ENCODE data around the gene AIF1L.

The AIF1L gene

DNA sequence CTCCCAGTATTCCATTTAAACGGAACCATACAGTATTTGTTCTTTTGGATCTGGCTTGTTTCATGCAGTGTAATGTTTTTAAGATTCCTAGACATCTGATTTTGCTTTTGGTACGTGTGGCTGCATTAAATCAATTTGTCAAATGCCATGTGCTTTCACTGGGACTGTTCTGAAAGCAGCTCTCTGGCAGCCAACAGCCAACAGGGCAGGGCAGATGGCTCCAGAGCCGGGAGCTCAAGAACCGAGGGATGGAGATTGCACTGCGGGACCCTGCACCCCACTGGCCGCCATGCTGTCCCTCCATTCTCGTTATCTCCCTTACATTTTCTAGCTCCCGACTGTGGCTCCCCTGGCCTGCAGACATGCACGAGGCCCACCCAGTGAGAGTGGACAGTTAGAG lies 33.4 kb upstream of the AIF1L start:
- WGBS (ENCODE audit: extremely low coverage, insufficient coverage, low lambda C conversion rate): no CpG with 5 or more reads among the region's 9 CpGs
- no peak overlapping the region for H3K27ac ChIP-seq (ENCODE audit: low read depth, low read length)
- no peaks in the 10 kb centered on the region for H3K27me3 ChIP-seq (ENCODE audit: insufficient read depth, low read length, poor library complexity)
- no peak overlapping the region for H3K23ac ChIP-seq (ENCODE audit: low read length)
- H3K4ac ChIP-seq (ENCODE audit: low read depth, low read length): no peak overlapping the region
- H3K4me3 ChIP-seq (ENCODE audit: low read length): no peak overlapping the region
- H2BK120ac ChIP-seq (ENCODE audit: low read depth, low read length): no peak overlapping the region
- DNase-seq: no peak
- H3K36me3 ChIP-seq (ENCODE audit: control insufficient read depth, insufficient read depth, low read length): peaks cover 4% of the 10 kb centered on the region
- no peak overlapping the region for H3K18ac ChIP-seq (ENCODE audit: low read length)
- no peak overlapping the region for H3K9ac ChIP-seq (ENCODE audit: low read length)
- no peak overlapping the region for H4K5ac ChIP-seq (ENCODE audit: low read length)
- H2BK5ac ChIP-seq (ENCODE audit: low read length): no peak overlapping the region
- H2BK15ac ChIP-seq (replicated peaks; ENCODE audit: low read depth): no peak overlapping the region
- no peaks in the 10 kb centered on the region for H3K79me2 ChIP-seq (ENCODE audit: control insufficient read depth, insufficient read depth, low read length)
- no peak overlapping the region for H2AK5ac ChIP-seq (ENCODE audit: low read length)
- H3K79me1 ChIP-seq (ENCODE audit: low read length): no peaks in the 10 kb centered on the region
- no peak overlapping the region for H3K4me2 ChIP-seq (ENCODE audit: low read length)
- no peaks in the 10 kb centered on the region for H3K4me1 ChIP-seq (ENCODE audit: control insufficient read depth, low read depth, low read length)
- no peak overlapping the region for H4K8ac ChIP-seq (ENCODE audit: low read depth, low read length)
- no peak overlapping the region for H3K56ac ChIP-seq (ENCODE audit: low read length)

DNA sequence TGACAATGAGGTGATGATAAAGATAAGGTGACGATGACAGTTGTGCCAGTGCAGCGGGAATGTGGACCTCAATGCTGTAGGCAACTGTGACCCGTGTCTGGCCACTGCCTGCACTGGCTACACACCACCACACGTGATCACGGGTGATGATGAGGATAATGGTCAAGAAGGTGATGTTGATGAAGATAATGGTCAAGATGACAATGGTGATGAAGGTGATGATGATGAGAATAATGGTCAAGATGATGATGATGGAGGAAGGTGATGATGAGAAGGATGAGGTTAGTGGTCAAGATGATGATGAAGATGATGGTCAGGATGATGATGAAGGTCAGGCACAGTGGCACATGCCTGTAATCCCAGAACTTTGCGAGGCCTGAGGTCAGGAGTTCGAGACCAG lies 30.7 kb upstream of the AIF1L start:
- no peak overlapping the region for H3K4me2 ChIP-seq (ENCODE audit: low read length)
- no peak overlapping the region for H2BK120ac ChIP-seq (ENCODE audit: low read depth, low read length)
- no peak overlapping the region for H3K4ac ChIP-seq (ENCODE audit: low read depth, low read length)
- H3K27ac ChIP-seq (ENCODE audit: low read depth, low read length): no peak overlapping the region
- DNase-seq: no peak
- no peaks in the 10 kb centered on the region for H3K79me1 ChIP-seq (ENCODE audit: low read length)
- no peak overlapping the region for H3K56ac ChIP-seq (ENCODE audit: low read length)
- H3K4me1 ChIP-seq (ENCODE audit: control insufficient read depth, low read depth, low read length): no peaks in the 10 kb centered on the region
- no peak overlapping the region for H2AK5ac ChIP-seq (ENCODE audit: low read length)
- peaks cover 4% of the 10 kb centered on the region for H3K36me3 ChIP-seq (ENCODE audit: control insufficient read depth, insufficient read depth, low read length)
- no peaks in the 10 kb centered on the region for H3K79me2 ChIP-seq (ENCODE audit: control insufficient read depth, insufficient read depth, low read length)
- WGBS (ENCODE audit: extremely low coverage, insufficient coverage, low lambda C conversion rate): no CpG with 5 or more reads among the region's 7 CpGs
- H4K5ac ChIP-seq (ENCODE audit: low read length): no peak overlapping the region
- no peak overlapping the region for H3K4me3 ChIP-seq (ENCODE audit: low read length)
- H3K23ac ChIP-seq (ENCODE audit: low read length): no peak overlapping the region
- H4K8ac ChIP-seq (ENCODE audit: low read depth, low read length): no peak overlapping the region
- no peak overlapping the region for H3K18ac ChIP-seq (ENCODE audit: low read length)
- H2BK15ac ChIP-seq (replicated peaks; ENCODE audit: low read depth): no peak overlapping the region
- no peak overlapping the region for H3K9ac ChIP-seq (ENCODE audit: low read length)
- H3K27me3 ChIP-seq (ENCODE audit: insufficient read depth, low read length, poor library complexity): no peaks in the 10 kb centered on the region
- no peak overlapping the region for H2BK5ac ChIP-seq (ENCODE audit: low read length)

DNA sequence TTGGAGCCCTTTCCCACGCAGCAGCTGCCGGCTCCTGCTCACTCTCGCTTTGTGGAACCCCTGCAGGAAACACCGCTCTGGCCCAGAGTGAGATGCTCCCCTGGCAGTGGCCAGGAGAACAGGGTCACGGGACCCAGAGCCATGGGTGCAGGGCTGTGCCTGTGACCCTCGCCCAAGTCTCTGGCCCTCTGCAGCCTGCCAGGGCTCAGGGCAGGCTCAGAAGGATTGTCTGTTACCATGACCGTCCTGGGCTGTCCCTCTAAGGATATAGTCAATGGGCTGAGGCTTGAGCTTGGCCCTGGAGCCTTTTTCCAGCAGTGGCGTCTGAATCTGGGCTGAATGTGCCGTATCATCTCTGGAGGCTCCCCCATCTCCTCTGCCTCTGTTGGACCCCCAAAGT lies 28.7 kb upstream of the AIF1L start:
- H4K8ac ChIP-seq (ENCODE audit: low read depth, low read length): no peak overlapping the region
- no peak overlapping the region for H3K56ac ChIP-seq (ENCODE audit: low read length)
- no peak overlapping the region for H3K9ac ChIP-seq (ENCODE audit: low read length)
- H2AK5ac ChIP-seq (ENCODE audit: low read length): no peak overlapping the region
- H3K4me3 ChIP-seq (ENCODE audit: low read length): no peak overlapping the region
- H2BK120ac ChIP-seq (ENCODE audit: low read depth, low read length): no peak overlapping the region
- no peak overlapping the region for H2BK15ac ChIP-seq (replicated peaks; ENCODE audit: low read depth)
- no peak overlapping the region for H3K27ac ChIP-seq (ENCODE audit: low read depth, low read length)
- no peaks in the 10 kb centered on the region for H3K79me2 ChIP-seq (ENCODE audit: control insufficient read depth, insufficient read depth, low read length)
- H2BK5ac ChIP-seq (ENCODE audit: low read length): no peak overlapping the region
- no peak overlapping the region for H3K4me2 ChIP-seq (ENCODE audit: low read length)
- no peak overlapping the region for H3K23ac ChIP-seq (ENCODE audit: low read length)
- no peak for DNase-seq
- no CpG with 5 or more reads among the region's 9 CpGs for WGBS (ENCODE audit: extremely low coverage, insufficient coverage, low lambda C conversion rate)
- H3K4me1 ChIP-seq (ENCODE audit: control insufficient read depth, low read depth, low read length): no peaks in the 10 kb centered on the region
- no peak overlapping the region for H4K5ac ChIP-seq (ENCODE audit: low read length)
- H3K4ac ChIP-seq (ENCODE audit: low read depth, low read length): no peak overlapping the region
- H3K36me3 ChIP-seq (ENCODE audit: control insufficient read depth, insufficient read depth, low read length): peaks cover 3% of the 10 kb centered on the region
- H3K18ac ChIP-seq (ENCODE audit: low read length): no peak overlapping the region
- no peaks in the 10 kb centered on the region for H3K27me3 ChIP-seq (ENCODE audit: insufficient read depth, low read length, poor library complexity)
- H3K79me1 ChIP-seq (ENCODE audit: low read length): no peaks in the 10 kb centered on the region

DNA sequence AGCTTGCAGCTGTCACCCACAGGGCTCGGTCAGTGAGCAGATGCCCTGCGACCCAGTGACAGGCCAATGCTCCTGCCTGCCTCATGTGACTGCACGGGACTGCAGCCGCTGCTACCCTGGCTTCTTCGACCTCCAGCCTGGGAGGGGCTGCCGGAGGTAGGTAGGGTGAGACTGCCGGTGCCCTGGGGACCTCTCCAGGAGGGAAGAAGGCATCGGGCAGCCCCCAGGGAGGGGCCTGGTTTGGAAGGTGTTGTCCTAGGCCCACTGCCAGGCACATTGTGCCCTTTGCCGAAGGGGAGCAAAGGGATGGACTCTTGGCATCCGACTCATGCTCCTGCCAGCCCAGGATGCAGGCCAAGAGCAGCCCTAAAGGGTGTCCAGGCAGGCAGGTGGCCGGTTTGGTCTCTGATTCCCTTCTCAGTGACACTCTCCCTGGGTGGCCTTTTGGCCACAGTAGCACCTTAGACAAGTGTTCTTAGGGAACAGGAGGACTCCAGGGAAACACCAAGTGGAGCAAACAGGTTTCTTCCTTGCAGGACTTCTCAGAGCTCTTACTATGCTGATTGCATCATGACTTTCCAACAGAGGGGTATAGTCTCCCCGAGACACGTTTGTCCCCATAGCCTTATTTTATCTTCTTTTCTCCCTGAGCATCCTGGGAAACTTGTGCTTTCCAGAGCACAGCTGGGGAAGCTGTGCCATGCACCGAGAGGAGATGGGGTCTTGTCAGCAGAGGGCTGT lies 28.1 kb upstream of the AIF1L start:
- Histone ChIP-seq H3K79me2 (ENCODE audit: control insufficient read depth, insufficient read depth, low read length) (no peaks in the 10 kb centered on the region), H3K56ac (ENCODE audit: low read length) (no peak overlapping the region), H3K27me3 (ENCODE audit: insufficient read depth, low read length, poor library complexity) (no peaks in the 10 kb centered on the region), H3K18ac (ENCODE audit: low read length) (no peak overlapping the region), H3K23ac (ENCODE audit: low read length) (no peak overlapping the region), H3K4me1 (ENCODE audit: control insufficient read depth, low read depth, low read length) (no peaks in the 10 kb centered on the region), H3K4ac (ENCODE audit: low read depth, low read length) (no peak overlapping the region), H2BK120ac (ENCODE audit: low read depth, low read length) (no peak overlapping the region), H3K36me3 (ENCODE audit: control insufficient read depth, insufficient read depth, low read length) (peaks cover 3% of the 10 kb centered on the region), H3K4me2 (ENCODE audit: low read length) (no peak overlapping the region), H4K5ac (ENCODE audit: low read length) (no peak overlapping the region), H3K9ac (ENCODE audit: low read length) (no peak overlapping the region), H4K8ac (ENCODE audit: low read depth, low read length) (no peak overlapping the region), H3K27ac (ENCODE audit: low read depth, low read length) (no peak overlapping the region), H2AK5ac (ENCODE audit: low read length) (no peak overlapping the region), H3K4me3 (ENCODE audit: low read length) (no peak overlapping the region), H2BK15ac (replicated peaks; ENCODE audit: low read depth) (no peak overlapping the region), H3K79me1 (ENCODE audit: low read length) (no peaks in the 10 kb centered on the region), H2BK5ac (ENCODE audit: low read length) (no peak overlapping the region)
- DNase-seq: no peak
- no CpG with 5 or more reads among the region's 14 CpGs for WGBS (ENCODE audit: extremely low coverage, insufficient coverage, low lambda C conversion rate)

DNA sequence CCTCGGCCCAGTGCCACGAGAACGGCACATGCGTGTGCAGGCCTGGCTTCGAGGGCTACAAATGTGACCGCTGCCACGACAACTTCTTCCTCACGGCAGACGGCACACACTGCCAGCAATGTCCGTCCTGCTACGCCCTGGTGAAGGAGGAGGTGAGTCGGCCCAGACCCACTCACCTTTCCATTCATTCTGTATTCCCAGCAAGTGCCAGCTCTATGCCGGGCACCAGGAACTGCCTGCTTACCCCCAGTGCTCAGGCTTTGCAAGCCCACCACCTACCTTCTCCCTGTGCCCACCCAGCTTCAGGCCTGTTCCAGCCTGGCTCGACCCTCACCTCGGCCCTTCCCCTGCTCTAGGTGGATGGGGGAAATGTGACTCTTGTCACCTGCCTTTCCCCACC lies 26.6 kb upstream of the AIF1L start:
- Histone ChIP-seq H3K23ac (ENCODE audit: low read length) (no peak overlapping the region), H3K79me2 (ENCODE audit: control insufficient read depth, insufficient read depth, low read length) (no peaks in the 10 kb centered on the region), H3K36me3 (ENCODE audit: control insufficient read depth, insufficient read depth, low read length) (peaks cover 3% of the 10 kb centered on the region), H3K4me2 (ENCODE audit: low read length) (no peak overlapping the region), H2AK5ac (ENCODE audit: low read length) (no peak overlapping the region), H3K18ac (ENCODE audit: low read length) (no peak overlapping the region), H2BK5ac (ENCODE audit: low read length) (no peak overlapping the region), H3K9ac (ENCODE audit: low read length) (no peak overlapping the region), H3K79me1 (ENCODE audit: low read length) (no peaks in the 10 kb centered on the region), H4K5ac (ENCODE audit: low read length) (no peak overlapping the region), H4K8ac (ENCODE audit: low read depth, low read length) (no peak overlapping the region), H3K4me1 (ENCODE audit: control insufficient read depth, low read depth, low read length) (no peaks in the 10 kb centered on the region), H2BK15ac (replicated peaks; ENCODE audit: low read depth) (no peak overlapping the region), H3K4me3 (ENCODE audit: low read length) (no peak overlapping the region), H3K4ac (ENCODE audit: low read depth, low read length) (no peak overlapping the region), H2BK120ac (ENCODE audit: low read depth, low read length) (no peak overlapping the region), H3K27ac (ENCODE audit: low read depth, low read length) (no peak overlapping the region), H3K27me3 (ENCODE audit: insufficient read depth, low read length, poor library complexity) (no peaks in the 10 kb centered on the region), H3K56ac (ENCODE audit: low read length) (no peak overlapping the region)
- no peak for DNase-seq
- no CpG with 5 or more reads among the region's 15 CpGs for WGBS (ENCODE audit: extremely low coverage, insufficient coverage, low lambda C conversion rate)

Measured in mesendoderm (in vitro differentiated cells).